Cerebellar cortex (tissue), 1 donor: ENCODE measurements around the gene HSD11B1.

Source experiments
- DNase-seq: peaks from one replicate; pipeline ENCODE4 v3.0.0-alpha.2; 2015; ENCODE audit warnings: low spot score

Gene HSD11B1

GRCh38 chr1:209727286-209727685, 22.6 kb downstream of the HSD11B1 start:
- no peak for DNase-seq

GRCh38 chr1:209727785-209728184, 23.1 kb downstream of the HSD11B1 start:
- no peak for DNase-seq

- DNase-seq: no peak
These were observed 23.8 kb downstream of the HSD11B1 start for GRCh38 chr1:209728466-209728865.

- DNase-seq: no peak
These were observed 24.8 kb downstream of the HSD11B1 start for GRCh38 chr1:209729436-209729835.

- DNase-seq: no peak
These were observed 28.1 kb downstream of the HSD11B1 start for GRCh38 chr1:209732725-209733124.

- DNase-seq: no peak
These were observed 29.0 kb downstream of the HSD11B1 start for GRCh38 chr1:209733409-209734192.

GRCh38 chr1:209736490-209737117, 32.0 kb downstream of the HSD11B1 start:
- DNase-seq: no peak

GRCh38 chr1:209737118-209737505, 32.5 kb downstream of the HSD11B1 start:
- DNase-seq: no peak

- DNase-seq: no peak
These were observed 33.6 kb downstream of the HSD11B1 start for GRCh38 chr1:209738270-209738669.

GRCh38 chr1:209741193-209741592, 36.5 kb downstream of the HSD11B1 start:
- no peak for DNase-seq

- DNase-seq: no peak
These were observed 37.2 kb downstream of the HSD11B1 start for GRCh38 chr1:209741889-209742288.

GRCh38 chr1:209742409-209743144, 37.9 kb downstream of the HSD11B1 start:
- no peak for DNase-seq

GRCh38 chr1:209743145-209743482, 38.5 kb downstream of the HSD11B1 start:
- no peak for DNase-seq

- no peak for DNase-seq
These were observed 42.0 kb downstream of the HSD11B1 start for GRCh38 chr1:209746451-209747165.

GRCh38 chr1:209747580-209748262, 43.1 kb downstream of the HSD11B1 start:
- peak; percentile 80 for DNase-seq

GRCh38 chr1:209748620-209749019, 44.0 kb downstream of the HSD11B1 start:
- no peak for DNase-seq

- DNase-seq: no peak
These were observed 44.6 kb downstream of the HSD11B1 start for GRCh38 chr1:209749205-209749604.

GRCh38 chr1:209749670-209750323, 45.2 kb downstream of the HSD11B1 start:
- DNase-seq: no peak

GRCh38 chr1:209751627-209752231, 47.1 kb downstream of the HSD11B1 start:
- no peak for DNase-seq

- DNase-seq: no peak
These were observed 48.2 kb downstream of the HSD11B1 start for GRCh38 chr1:209752890-209753289.

- DNase-seq: no peak
These were observed 50.6 kb downstream of the HSD11B1 start for GRCh38 chr1:209755256-209755655.
